ENCODE data around the gene CUEDC1. TPM values are rescaled to one million over a fixed set of nuclear protein-coding genes. Genes with fewer than 3 reads are reported as not detected.

The CUEDC1 gene
- total and polyA plus RNA-seq, 2 donors (not counting 1 experiment from before 2014, with no cell fraction given): 0.57 TPM; not detected in 1

DNA sequence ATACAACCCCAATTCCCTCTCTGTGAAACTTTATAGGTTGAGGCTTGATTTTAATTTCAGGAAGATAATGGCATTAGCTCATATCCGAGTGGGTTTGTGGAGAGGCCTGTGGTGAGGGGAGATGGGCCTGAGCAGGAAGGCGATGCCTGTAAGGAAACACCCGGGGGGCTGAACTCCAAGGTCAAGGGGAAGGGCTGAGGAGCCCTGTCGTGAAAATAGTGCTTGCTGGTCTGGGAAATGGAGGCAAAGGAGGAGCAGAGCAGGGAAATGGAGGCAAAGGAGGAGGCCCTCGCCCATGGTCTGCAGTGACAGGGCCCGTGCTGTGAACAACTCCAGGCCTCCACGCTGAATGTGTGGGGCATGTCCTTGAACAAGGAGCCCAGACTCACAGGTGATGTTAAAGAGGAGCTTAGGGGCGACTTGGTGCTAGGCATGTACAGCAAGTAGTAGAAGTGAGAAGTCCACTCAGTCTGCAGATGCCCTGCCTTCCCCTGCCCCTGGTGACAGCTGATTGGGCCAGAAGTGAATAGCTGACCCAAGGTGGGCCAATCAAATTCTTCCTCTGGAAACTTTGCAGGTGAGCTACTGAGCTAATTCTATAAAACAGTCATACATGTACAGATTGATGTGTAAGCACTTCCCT, 143.5 kb downstream of the CUEDC1 start:
- Histone ChIP-seq H3K4me2 (replicated peaks; ENCODE audit: low read depth, low read length, poor library complexity, severe bottlenecking) (peak overlapping the region; percentile 73), H3K79me2 (ENCODE audit: control insufficient read depth, insufficient read depth, low read length) (no peaks in the 10 kb centered on the region), H4K20me1 (ENCODE audit: control insufficient read depth, insufficient read depth, low read length, poor library complexity, severe bottlenecking) (no peaks in the 10 kb centered on the region), H2AFZ (ENCODE audit: insufficient read depth, low read depth, low read length, poor library complexity, severe bottlenecking) (peak overlapping the region; percentile 61), H3K27me3 (replicated peaks in 1 of 4; ENCODE audit: control extremely low read depth in 1 of 4, control insufficient read depth in 3 of 4, insufficient read depth in 4 of 4, low read length in 3 of 4) (peaks cover 0 to 12% (median 7%) of the 10 kb centered on the region in 4 experiments), H3K4me1 (ENCODE audit: control insufficient read depth in 2 of 2, insufficient read depth in 2 of 2, low read length in 2 of 2) (peaks cover 18 to 19% of the 10 kb centered on the region in 2 donors), H3K36me3 (replicated peaks in 1 of 2; ENCODE audit: control extremely low read depth in 1 of 2, control insufficient read depth in 1 of 2, extremely low read depth in 1 of 2, insufficient read depth in 2 of 2, low read length in 1 of 2) (no peaks in the 10 kb centered on the region), H3K27ac (ENCODE audit: low read length in 2 of 2) (no peak overlapping the region), H3K9me3 (ENCODE audit: control extremely low read depth in 1 of 3, control insufficient read depth in 2 of 3, insufficient read depth in 1 of 3, low read length in 2 of 3) (peaks cover 0 to 4% (median 0%) of the 10 kb centered on the region in 3 donors), H3K4me3 (ENCODE audit: control extremely low read depth in 1 of 5, extremely low read depth in 1 of 5, insufficient read depth in 1 of 5, low read depth in 2 of 5, low read length in 4 of 5) (peak overlapping the region in 2 of 5 experiments; percentile 36 to 42), H3K9ac (ENCODE audit: low read length) (peak overlapping the region; percentile 49)
- ATAC-seq (ENCODE audit: low read depth) (no peak), DNase-seq (no peak)
- Mint-ChIP-seq H3K27ac (no peak overlapping the region), H3K9me3 (ENCODE audit: insufficient read depth) (no peaks in the 10 kb centered on the region), H3K4me1 (peaks cover 19% of the 10 kb centered on the region), H3K27me3 (peaks cover 66% of the 10 kb centered on the region), H3K4me3 (peak overlapping the region; percentile 67)
- WGBS (ENCODE audit: insufficient coverage): 26% methylated on average over 8 of the region's 8 CpGs
- CTCF ChIA-PET: no interaction called here
- intact Hi-C loops (cut with micrococcal nuclease): no loop called here
- POLR2A ChIA-PET: no interaction called here
- TF ChIP-seq EZH2 (IDR thresholded peaks at IDR 0.05; ENCODE audit: borderline replicate concordance, insufficient read depth, low read depth, low read length, poor library complexity, severe bottlenecking): no peak
- TF ChIP-seq, protein P1, sequence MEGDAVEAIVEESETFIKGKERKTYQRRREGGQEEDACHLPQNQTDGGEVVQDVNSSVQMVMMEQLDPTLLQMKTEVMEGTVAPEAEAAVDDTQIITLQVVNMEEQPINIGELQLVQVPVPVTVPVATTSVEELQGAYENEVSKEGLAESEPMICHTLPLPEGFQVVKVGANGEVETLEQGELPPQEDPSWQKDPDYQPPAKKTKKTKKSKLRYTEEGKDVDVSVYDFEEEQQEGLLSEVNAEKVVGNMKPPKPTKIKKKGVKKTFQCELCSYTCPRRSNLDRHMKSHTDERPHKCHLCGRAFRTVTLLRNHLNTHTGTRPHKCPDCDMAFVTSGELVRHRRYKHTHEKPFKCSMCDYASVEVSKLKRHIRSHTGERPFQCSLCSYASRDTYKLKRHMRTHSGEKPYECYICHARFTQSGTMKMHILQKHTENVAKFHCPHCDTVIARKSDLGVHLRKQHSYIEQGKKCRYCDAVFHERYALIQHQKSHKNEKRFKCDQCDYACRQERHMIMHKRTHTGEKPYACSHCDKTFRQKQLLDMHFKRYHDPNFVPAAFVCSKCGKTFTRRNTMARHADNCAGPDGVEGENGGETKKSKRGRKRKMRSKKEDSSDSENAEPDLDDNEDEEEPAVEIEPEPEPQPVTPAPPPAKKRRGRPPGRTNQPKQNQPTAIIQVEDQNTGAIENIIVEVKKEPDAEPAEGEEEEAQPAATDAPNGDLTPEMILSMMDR (IDR thresholded peaks at IDR 0.05): no peak

Small RNA genes within 50 kb of the gene (small RNA-seq; reads per million reads assigned to genes)
- gene AC015813.4 (ENCODE audit: insufficient read length, low read depth, low replicate concordance): not detected

Other genes starting within 250 kb of the CUEDC1 start
- gene CCDC182, start 210.1 kb downstream of the CUEDC1 start, total RNA-seq: not detected in 2 replicates
- not detected in 2 replicates for gene CCDC182, start 210.1 kb downstream of the CUEDC1 start, polyA plus RNA-seq
- 25.4 and 32.3 TPM in 2 replicates for gene MRPS23, start 105.4 kb downstream of the CUEDC1 start, total RNA-seq
- gene MRPS23, start 105.4 kb downstream of the CUEDC1 start, polyA plus RNA-seq: 9.0 and 10.3 TPM in 2 replicates
- 63.9 and 75.9 TPM in 2 replicates for gene VEZF1, start 32.8 kb upstream of the CUEDC1 start, total RNA-seq
- gene VEZF1, start 32.8 kb upstream of the CUEDC1 start, polyA plus RNA-seq: 13.0 and 14.7 TPM in 2 replicates
- 221 and 250 TPM in 2 replicates for gene SRSF1, start 51.8 kb upstream of the CUEDC1 start, total RNA-seq
- gene SRSF1, start 51.8 kb upstream of the CUEDC1 start, polyA plus RNA-seq: 163 and 234 TPM in 2 replicates
- gene DYNLL2, start 128.0 kb upstream of the CUEDC1 start, total RNA-seq: 24.4 and 25.2 TPM in 2 replicates
- 10.1 and 16.7 TPM in 2 replicates for gene DYNLL2, start 128.0 kb upstream of the CUEDC1 start, polyA plus RNA-seq
- gene OR4D1, start 193.0 kb upstream of the CUEDC1 start, total RNA-seq: not detected in 2 replicates
- 0.01 and 0.03 TPM in 2 replicates for gene OR4D1, start 193.0 kb upstream of the CUEDC1 start, polyA plus RNA-seq
- not detected in 2 replicates for gene OR4D2, start 211.6 kb upstream of the CUEDC1 start, total RNA-seq
- gene OR4D2, start 211.6 kb upstream of the CUEDC1 start, polyA plus RNA-seq: not detected in 2 replicates
- not detected in 2 replicates for gene EPX, start 237.3 kb upstream of the CUEDC1 start, total RNA-seq
- gene EPX, start 237.3 kb upstream of the CUEDC1 start, polyA plus RNA-seq: not detected in 2 replicates

Measured in B cell (primary cell).